K562 (cell line): ENCODE data around the gene PDE6G. TPM values are rescaled to one million over a fixed set of nuclear protein-coding genes. Genes with fewer than 3 reads are reported as not detected.

ENCODE experiments used
- ATF7 ChIP-seq: fragments of 450-650 bp; IDR thresholded peaks from 2 replicates; pipeline ENCODE4 v1.7.1; 2014; ENCODE audit warnings: mild to moderate bottlenecking, moderate library complexity
- CREM ChIP-seq: IDR thresholded peaks from 2 replicates; pipeline ENCODE4 v1.6.1; 2014; ENCODE audit warnings: antibody characterized with exemption, low read depth
- FIP1L1 ChIP-seq: fragments of 200-400 bp; formaldehyde crosslinking; IDR thresholded peaks from 2 replicates; pipeline ENCODE4 v1.6.1; 2018; ENCODE audit warnings: mild to moderate bottlenecking, low read depth, low read length; ENCODE audit not compliant: poor library complexity, severe bottlenecking
- GABPB2 ChIP-seq: fragments of 250-450 bp; sonication (Bioruptor Pico); conservative IDR thresholded peaks from 2 replicates; pipeline ENCODE4 v1.5.1; 2021; ENCODE audit warnings: mild to moderate bottlenecking
- NRF1 ChIP-seq, 2 experiments: fragments of 450-650 bp; IDR thresholded peaks in 1 of 2; conservative IDR thresholded peaks in 1 of 2; 2 replicates each; pipeline ENCODE4 v1.6.1; 2014; ENCODE audit warnings: mild to moderate bottlenecking in 2 of 2
- POLR2B ChIP-seq: fragments of 450-650 bp; IDR thresholded peaks from 2 replicates; pipeline ENCODE4 v1.6.1; 2018; ENCODE audit warnings: low read depth; ENCODE audit not compliant: partially characterized antibody
- SNIP1 ChIP-seq: fragments of 450-650 bp; IDR thresholded peaks from 2 replicates; pipeline ENCODE4 v1.7.1; 2017; ENCODE audit warnings: low read depth, mild to moderate bottlenecking
- polyA plus RNA-seq, 8 experiments: library from polyadenylated mRNA; depleted of rRNA in 4 of 8; stranded (reverse) in 5 of 8; unstranded in 3 of 8; fragments of >200 nt; fragmentation: Nextera tagmentation in 2 of 8; fragmentation: Illumina TruSeq in 1 of 8; extraction: Ambion mirVana in 2 of 8; extraction: Trizol in 1 of 8; gene quantifications; 2 replicates each; pipeline versions ENCODE4 v1.2.1 to v1.2.3, GENCODE V29; 2011 to 2014; ENCODE audit warnings: inconsistent platforms in 1 of 8, missing spikeins in 1 of 8
- total RNA-seq, 7 experiments: library from RNA; depleted of rRNA in 6 of 7; stranded (reverse); fragments of >200 nt in 6 of 7; fragmentation: Illumina TruSeq in 2 of 7; extraction: Trizol in 2 of 7; gene quantifications; 2 replicates each; pipeline versions ENCODE4 v1.2.1 to v1.2.3, GENCODE V29; 2011 to 2021; ENCODE audit warnings: low replicate concordance in 1 of 7
- TF ChIP-seq, protein P1 (sequence below): fragments of 250-450 bp; sonication (Bioruptor Pico); IDR thresholded peaks from 2 replicates; pipeline ENCODE4 v1.4.0; 2020; ENCODE audit warnings: mild to moderate bottlenecking, moderate library complexity, borderline replicate concordance
- TF ChIP-seq, protein P2 (sequence below), 2 experiments: fragments of 200-800 bp in 1 of 2; sonication (Bioruptor generic) in 1 of 2; sonication (generic) in 1 of 2; formaldehyde crosslinking in 1 of 2; IDR thresholded peaks in 1 of 2; conservative IDR thresholded peaks in 1 of 2; 2 replicates each; pipeline versions ENCODE4 v1.5.0 to v1.6.1; 2016 to 2020; ENCODE audit warnings: missing compliant biosample characterization in 1 of 2, missing genetic modification characterization in 1 of 2, missing genetic modification reagents in 1 of 2
- TF ChIP-seq, protein P3 (sequence below), 2 experiments: IDR thresholded peaks; 2 replicates each; pipeline ENCODE4 v1.6.1; 2012; ENCODE audit warnings: improper control_type of control experiment in 2 of 2, low read depth in 2 of 2, low read length in 2 of 2, borderline replicate concordance in 1 of 2
- TF ChIP-seq, protein P4 (sequence below): fragments of 450-650 bp; IDR thresholded peaks from one replicate; pipeline ENCODE4 v1.6.1; 2018; ENCODE audit warnings: mild to moderate bottlenecking, moderate library complexity; ENCODE audit not compliant: partially characterized antibody
- TF ChIP-seq, protein P5 (sequence below): fragments of 450-650 bp; formaldehyde crosslinking; IDR thresholded peaks from 2 replicates; pipeline ENCODE4 v1.4.0; 2020; ENCODE audit warnings: mild to moderate bottlenecking, moderate library complexity
- TF ChIP-seq, protein P6 (sequence below): sonication (generic); formaldehyde crosslinking; IDR thresholded peaks from 2 replicates; pipeline ENCODE4 v1.8.1; 2023; ENCODE audit warnings: mild to moderate bottlenecking, missing genetic modification reagents

PDE6G gene
- total and polyA plus RNA-seq, 9 of the 15 experiments (the other 6 are each of a cell fraction or from before 2014, with no cell fraction given), result 0.14 to 0.59 TPM; not detected in 7

DNA sequence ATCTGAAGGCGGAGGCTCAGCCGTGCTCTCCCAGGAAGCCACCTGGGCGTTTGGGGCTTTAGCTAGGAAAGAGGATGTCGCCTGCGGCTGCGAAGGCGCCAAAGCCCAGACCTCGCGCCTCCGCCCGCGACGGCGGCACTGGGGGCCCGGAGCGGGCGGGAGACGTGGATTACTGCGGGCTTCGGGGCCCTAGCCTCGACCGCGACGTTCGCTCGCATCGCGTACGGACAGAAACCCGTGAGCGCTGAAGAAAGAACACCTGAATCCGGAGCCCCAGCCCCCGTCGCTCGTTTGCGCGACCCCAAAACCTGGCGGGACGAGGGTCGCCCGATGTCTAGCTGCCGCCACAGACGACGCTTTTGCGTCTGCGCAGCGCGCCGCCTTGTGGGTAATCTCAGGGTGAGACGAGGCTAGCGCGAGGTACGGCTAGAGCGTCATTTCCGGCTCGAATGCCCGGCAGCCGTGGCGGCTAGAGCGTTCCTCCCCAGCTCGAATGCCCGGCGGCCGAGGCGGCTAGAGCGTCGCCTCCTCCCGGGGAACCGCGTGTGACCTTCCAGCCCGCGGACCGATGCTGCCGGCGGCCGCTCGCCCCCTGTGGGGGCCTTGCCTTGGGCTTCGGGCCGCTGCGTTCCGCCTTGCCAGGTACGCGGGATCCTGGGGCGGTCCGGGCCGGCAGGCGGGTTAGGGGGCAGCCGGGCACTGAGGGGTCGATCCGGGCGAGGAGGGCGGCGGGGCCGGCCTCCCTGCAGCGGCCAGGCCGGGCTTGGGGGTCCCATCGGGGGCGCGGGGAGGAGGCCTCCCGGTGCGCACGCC, 46.8 kb upstream of the PDE6G start, which contains the start of gene MRPL12 (continued):
- TF ChIP-seq FIP1L1 (peak; percentile 99), POLR2B (peak; percentile 88), GABPB2 (no peak), SNIP1 (peak; percentile 97), NRF1 (conservative IDR thresholded peaks at IDR 0.05 in 1 of 2, IDR thresholded peaks at IDR 0.05 in 1 of 2) (peak; percentile 95 to 96), CREM (peak; percentile 97), ATF7 (peak; percentile 85)
- TF ChIP-seq, protein P1, sequence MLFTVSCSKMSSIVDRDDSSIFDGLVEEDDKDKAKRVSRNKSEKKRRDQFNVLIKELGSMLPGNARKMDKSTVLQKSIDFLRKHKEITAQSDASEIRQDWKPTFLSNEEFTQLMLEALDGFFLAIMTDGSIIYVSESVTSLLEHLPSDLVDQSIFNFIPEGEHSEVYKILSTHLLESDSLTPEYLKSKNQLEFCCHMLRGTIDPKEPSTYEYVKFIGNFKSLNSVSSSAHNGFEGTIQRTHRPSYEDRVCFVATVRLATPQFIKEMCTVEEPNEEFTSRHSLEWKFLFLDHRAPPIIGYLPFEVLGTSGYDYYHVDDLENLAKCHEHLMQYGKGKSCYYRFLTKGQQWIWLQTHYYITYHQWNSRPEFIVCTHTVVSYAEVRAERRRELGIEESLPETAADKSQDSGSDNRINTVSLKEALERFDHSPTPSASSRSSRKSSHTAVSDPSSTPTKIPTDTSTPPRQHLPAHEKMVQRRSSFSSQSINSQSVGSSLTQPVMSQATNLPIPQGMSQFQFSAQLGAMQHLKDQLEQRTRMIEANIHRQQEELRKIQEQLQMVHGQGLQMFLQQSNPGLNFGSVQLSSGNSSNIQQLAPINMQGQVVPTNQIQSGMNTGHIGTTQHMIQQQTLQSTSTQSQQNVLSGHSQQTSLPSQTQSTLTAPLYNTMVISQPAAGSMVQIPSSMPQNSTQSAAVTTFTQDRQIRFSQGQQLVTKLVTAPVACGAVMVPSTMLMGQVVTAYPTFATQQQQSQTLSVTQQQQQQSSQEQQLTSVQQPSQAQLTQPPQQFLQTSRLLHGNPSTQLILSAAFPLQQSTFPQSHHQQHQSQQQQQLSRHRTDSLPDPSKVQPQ, result no peak
- TF ChIP-seq, protein P2, sequence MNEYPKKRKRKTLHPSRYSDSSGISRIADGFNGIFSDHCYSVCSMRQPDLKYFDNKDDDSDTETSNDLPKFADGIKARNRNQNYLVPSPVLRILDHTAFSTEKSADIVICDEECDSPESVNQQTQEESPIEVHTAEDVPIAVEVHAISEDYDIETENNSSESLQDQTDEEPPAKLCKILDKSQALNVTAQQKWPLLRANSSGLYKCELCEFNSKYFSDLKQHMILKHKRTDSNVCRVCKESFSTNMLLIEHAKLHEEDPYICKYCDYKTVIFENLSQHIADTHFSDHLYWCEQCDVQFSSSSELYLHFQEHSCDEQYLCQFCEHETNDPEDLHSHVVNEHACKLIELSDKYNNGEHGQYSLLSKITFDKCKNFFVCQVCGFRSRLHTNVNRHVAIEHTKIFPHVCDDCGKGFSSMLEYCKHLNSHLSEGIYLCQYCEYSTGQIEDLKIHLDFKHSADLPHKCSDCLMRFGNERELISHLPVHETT (CRISPR knock-in tag; conservative IDR thresholded peaks at IDR 0.05 in 1 of 2, IDR thresholded peaks at IDR 0.05 in 1 of 2), result peak in 1 of 2 experiments; percentile 93; a peak in 2 of 4 replicates
- TF ChIP-seq, protein P3, sequence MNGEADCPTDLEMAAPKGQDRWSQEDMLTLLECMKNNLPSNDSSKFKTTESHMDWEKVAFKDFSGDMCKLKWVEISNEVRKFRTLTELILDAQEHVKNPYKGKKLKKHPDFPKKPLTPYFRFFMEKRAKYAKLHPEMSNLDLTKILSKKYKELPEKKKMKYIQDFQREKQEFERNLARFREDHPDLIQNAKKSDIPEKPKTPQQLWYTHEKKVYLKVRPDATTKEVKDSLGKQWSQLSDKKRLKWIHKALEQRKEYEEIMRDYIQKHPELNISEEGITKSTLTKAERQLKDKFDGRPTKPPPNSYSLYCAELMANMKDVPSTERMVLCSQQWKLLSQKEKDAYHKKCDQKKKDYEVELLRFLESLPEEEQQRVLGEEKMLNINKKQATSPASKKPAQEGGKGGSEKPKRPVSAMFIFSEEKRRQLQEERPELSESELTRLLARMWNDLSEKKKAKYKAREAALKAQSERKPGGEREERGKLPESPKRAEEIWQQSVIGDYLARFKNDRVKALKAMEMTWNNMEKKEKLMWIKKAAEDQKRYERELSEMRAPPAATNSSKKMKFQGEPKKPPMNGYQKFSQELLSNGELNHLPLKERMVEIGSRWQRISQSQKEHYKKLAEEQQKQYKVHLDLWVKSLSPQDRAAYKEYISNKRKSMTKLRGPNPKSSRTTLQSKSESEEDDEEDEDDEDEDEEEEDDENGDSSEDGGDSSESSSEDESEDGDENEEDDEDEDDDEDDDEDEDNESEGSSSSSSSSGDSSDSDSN (IDR thresholded peaks at IDR 0.05; ENCODE audit: borderline replicate concordance in 1 of 2, low read depth in 2 of 2, low read length in 2 of 2), result peak; percentile 51 to 74; a peak in 1 of 4 replicates
- TF ChIP-seq, protein P4, sequence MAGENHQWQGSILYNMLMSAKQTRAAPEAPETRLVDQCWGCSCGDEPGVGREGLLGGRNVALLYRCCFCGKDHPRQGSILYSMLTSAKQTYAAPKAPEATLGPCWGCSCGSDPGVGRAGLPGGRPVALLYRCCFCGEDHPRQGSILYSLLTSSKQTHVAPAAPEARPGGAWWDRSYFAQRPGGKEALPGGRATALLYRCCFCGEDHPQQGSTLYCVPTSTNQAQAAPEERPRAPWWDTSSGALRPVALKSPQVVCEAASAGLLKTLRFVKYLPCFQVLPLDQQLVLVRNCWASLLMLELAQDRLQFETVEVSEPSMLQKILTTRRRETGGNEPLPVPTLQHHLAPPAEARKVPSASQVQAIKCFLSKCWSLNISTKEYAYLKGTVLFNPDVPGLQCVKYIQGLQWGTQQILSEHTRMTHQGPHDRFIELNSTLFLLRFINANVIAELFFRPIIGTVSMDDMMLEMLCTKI, result no peak
- TF ChIP-seq, protein P5, sequence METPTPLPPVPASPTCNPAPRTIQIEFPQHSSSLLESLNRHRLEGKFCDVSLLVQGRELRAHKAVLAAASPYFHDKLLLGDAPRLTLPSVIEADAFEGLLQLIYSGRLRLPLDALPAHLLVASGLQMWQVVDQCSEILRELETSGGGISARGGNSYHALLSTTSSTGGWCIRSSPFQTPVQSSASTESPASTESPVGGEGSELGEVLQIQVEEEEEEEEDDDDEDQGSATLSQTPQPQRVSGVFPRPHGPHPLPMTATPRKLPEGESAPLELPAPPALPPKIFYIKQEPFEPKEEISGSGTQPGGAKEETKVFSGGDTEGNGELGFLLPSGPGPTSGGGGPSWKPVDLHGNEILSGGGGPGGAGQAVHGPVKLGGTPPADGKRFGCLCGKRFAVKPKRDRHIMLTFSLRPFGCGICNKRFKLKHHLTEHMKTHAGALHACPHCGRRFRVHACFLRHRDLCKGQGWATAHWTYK (CRISPR knock-in tag), result peak; percentile 73; the same call in 1 of the 2 replicates
- TF ChIP-seq, protein P6, sequence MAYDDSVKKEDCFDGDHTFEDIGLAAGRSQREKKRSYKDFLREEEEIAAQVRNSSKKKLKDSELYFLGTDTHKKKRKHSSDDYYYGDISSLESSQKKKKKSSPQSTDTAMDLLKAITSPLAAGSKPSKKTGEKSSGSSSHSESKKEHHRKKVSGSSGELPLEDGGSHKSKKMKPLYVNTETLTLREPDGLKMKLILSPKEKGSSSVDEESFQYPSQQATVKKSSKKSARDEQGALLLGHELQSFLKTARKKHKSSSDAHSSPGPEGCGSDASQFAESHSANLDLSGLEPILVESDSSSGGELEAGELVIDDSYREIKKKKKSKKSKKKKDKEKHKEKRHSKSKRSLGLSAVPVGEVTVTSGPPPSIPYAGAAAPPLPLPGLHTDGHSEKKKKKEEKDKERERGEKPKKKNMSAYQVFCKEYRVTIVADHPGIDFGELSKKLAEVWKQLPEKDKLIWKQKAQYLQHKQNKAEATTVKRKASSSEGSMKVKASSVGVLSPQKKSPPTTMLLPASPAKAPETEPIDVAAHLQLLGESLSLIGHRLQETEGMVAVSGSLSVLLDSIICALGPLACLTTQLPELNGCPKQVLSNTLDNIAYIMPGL (CRISPR knock-in tag), result peak; percentile 91
